Naive thymus-derived CD4-positive, alpha-beta T cell (primary cell): Measurements from ENCODE around the gene IFNA5. TPM values are rescaled to one million over a fixed set of nuclear protein-coding genes. Genes with fewer than 3 reads are reported as not detected.

Source experiments
- ATAC-seq: fragments of 150-1000 bp; cut with Tn5 transposase; 2 replicates; pipeline ENCODE4 v1.10.0; 2021; ENCODE audit warnings: mild to moderate bottlenecking, moderate library complexity
- CTCF ChIA-PET: fragments of 350-600 bp; sonication (Branson Sonifier 250); formaldehyde crosslinking; loops from one replicate; lab custom pipeline; 2021; ENCODE audit warnings: antibody characterized with exemption; lab: Charles Lee
- POLR2A ChIA-PET: fragments of 350-600 bp; sonication (Branson Sonifier 250); formaldehyde crosslinking; loops from one replicate; lab custom pipeline; 2021; ENCODE audit warnings: antibody characterized with exemption, inconsistent platforms; lab: Charles Lee
- DNase-seq, 9 donors: peaks; one replicate each; pipeline versions ENCODE4 v3.0.0 to v3.0.0-alpha.2; 2020 to 2022; ENCODE audit warnings: mixed read lengths in 1 of 9
- H3K27ac ChIP-seq: one replicate; pipeline ENCODE4 v1.7.0; 2013; ENCODE audit warnings: mild to moderate bottlenecking, low read depth, low read length, moderate library complexity
- H3K27me3 ChIP-seq, 2 donors: one replicate each; pipeline ENCODE4 v1.7.0; 2013; ENCODE audit warnings: low read length in 2 of 2, mild to moderate bottlenecking in 2 of 2, moderate library complexity in 2 of 2; ENCODE audit not compliant: control insufficient read depth in 2 of 2, insufficient read depth in 2 of 2
- H3K36me3 ChIP-seq, 3 experiments: 1 replicate in 2 of 3; 2 replicates in 1 of 3; pipeline ENCODE4 v1.7.0; 2013; ENCODE audit warnings: low read length in 3 of 3, mild to moderate bottlenecking in 3 of 3, moderate library complexity in 1 of 3; ENCODE audit not compliant: insufficient read depth in 3 of 3, control insufficient read depth in 2 of 3
- H3K4me1 ChIP-seq, 2 donors: one replicate each; pipeline ENCODE4 v1.7.0; 2013; ENCODE audit warnings: low read length in 2 of 2, mild to moderate bottlenecking in 2 of 2, moderate library complexity in 1 of 2; ENCODE audit not compliant: control insufficient read depth in 2 of 2, insufficient read depth in 2 of 2
- H3K4me3 ChIP-seq: 2 replicates; pipeline ENCODE4 v1.7.0; 2013; ENCODE audit warnings: mild to moderate bottlenecking, low read length
- H3K9me3 ChIP-seq, 3 experiments: 1 replicate in 2 of 3; 2 replicates in 1 of 3; pipeline ENCODE4 v1.7.0; 2013; ENCODE audit warnings: low read length in 3 of 3; ENCODE audit not compliant: control insufficient read depth in 2 of 3
- H3K27ac Mint-ChIP-seq, 9 donors: one replicate each; pipeline ENCODE4 v1.8.0; 2020 to 2022; ENCODE audit warnings: mixed read lengths in 9 of 9, mild to moderate bottlenecking in 8 of 9, moderate library complexity in 5 of 9, inconsistent platforms in 2 of 9
- H3K27me3 Mint-ChIP-seq, 5 donors: one replicate each; pipeline ENCODE4 v1.8.0; 2021 to 2022; ENCODE audit warnings: mixed read lengths in 5 of 5, mild to moderate bottlenecking in 1 of 5
- H3K36me3 Mint-ChIP-seq, 5 donors: one replicate each; pipeline ENCODE4 v1.8.0; 2020 to 2022; ENCODE audit warnings: mixed read lengths in 5 of 5, mild to moderate bottlenecking in 3 of 5, inconsistent platforms in 1 of 5
- H3K4me1 Mint-ChIP-seq, 7 donors: one replicate each; pipeline ENCODE4 v1.8.0; 2020 to 2022; ENCODE audit warnings: mixed read lengths in 7 of 7, mild to moderate bottlenecking in 3 of 7, inconsistent platforms in 1 of 7
- H3K4me3 Mint-ChIP-seq, 10 donors: one replicate each; pipeline ENCODE4 v1.8.0; 2020 to 2022; ENCODE audit warnings: mild to moderate bottlenecking in 10 of 10, mixed read lengths in 10 of 10, moderate library complexity in 6 of 10, inconsistent platforms in 2 of 10
- H3K9me3 Mint-ChIP-seq, 11 donors: one replicate each; pipeline ENCODE4 v1.8.0; 2020 to 2022; ENCODE audit warnings: mixed read lengths in 11 of 11, mild to moderate bottlenecking in 4 of 11, inconsistent platforms in 1 of 11, moderate library complexity in 1 of 11
- intact Hi-C, 2 donors: fragments of 100-400 bp; cut with micrococcal nuclease; formaldehyde crosslinking; loops; one replicate each; pipeline ENCODE4 v1.15.1; 2023
- polyA plus RNA-seq, 2 donors: library from polyadenylated mRNA; unstranded; fragments of 300-500 nt; fragmentation: Illumina TruSeq; gene quantifications; one replicate each; pipeline ENCODE4 v1.2.3, GENCODE V29; 2021
- total RNA-seq, 6 experiments: library from RNA in 5 of 6; stranded (reverse) in 5 of 6; gene quantifications; 1 replicate in 5 of 6; 2 replicates in 1 of 6; pipeline ENCODE4 v1.2.3 and lab custom pipeline; 2021 to 2026

IFNA5 gene
- total and polyA plus RNA-seq, 7 experiments from 2014 or later = not detected

GRCh38 chr9:21320465-21320864 lies 15.4 kb upstream of the IFNA5 start:
- no peak overlapping the region for H3K4me3 Mint-ChIP-seq
- no peaks in the 10 kb centered on the region for H3K27me3 ChIP-seq
- ChIA-PET POLR2A (interaction anchor here (0.7 kb wide), 1 partner anchor 724 kb away, joined by 3 read pairs; no protein-coding TSS in a partner anchor), CTCF (interaction anchor here (0.7 to 0.8 kb wide), 2 partner anchors 77 to 652 kb away, joined by 3 to 4 read pairs; no protein-coding TSS in a partner anchor)
- intact Hi-C loops = no loop called here
- H3K27ac Mint-ChIP-seq = peak overlapping the region in 7 of 9 donors; percentile 2 to 87 (median 56)
- no peak for DNase-seq
- H3K27me3 Mint-ChIP-seq = peaks cover 0 to 10% (median 0%) of the 10 kb centered on the region in 5 donors
- H3K27ac ChIP-seq = no peak overlapping the region
- H3K4me3 ChIP-seq = no peak overlapping the region
- H3K9me3 Mint-ChIP-seq = no peaks in the 10 kb centered on the region
- H3K36me3 ChIP-seq = peaks cover 0 to 26% (median 0%) of the 10 kb centered on the region in 3 experiments
- H3K4me1 Mint-ChIP-seq = peaks cover 4 to 16% (median 12%) of the 10 kb centered on the region in 7 donors
- H3K9me3 ChIP-seq = no peaks in the 10 kb centered on the region
- H3K4me1 ChIP-seq = no peaks in the 10 kb centered on the region
- no peak for ATAC-seq
- peaks cover 3 to 19% (median 6%) of the 10 kb centered on the region in 5 donors for H3K36me3 Mint-ChIP-seq

- Mint-ChIP-seq H3K27me3 (peaks cover 0 to 21% (median 0%) of the 10 kb centered on the region in 5 donors), H3K36me3 (peaks cover 0 to 8% (median 4%) of the 10 kb centered on the region in 5 donors), H3K27ac (peak overlapping the region in 2 of 9 donors; percentile 54), H3K4me3 (no peak overlapping the region), H3K9me3 (no peaks in the 10 kb centered on the region), H3K4me1 (peaks cover 4 to 6% (median 5%) of the 10 kb centered on the region in 7 donors)
- Histone ChIP-seq H3K27me3 (no peaks in the 10 kb centered on the region), H3K9me3 (no peaks in the 10 kb centered on the region), H3K4me3 (no peak overlapping the region), H3K36me3 (peaks cover 0 to 17% (median 0%) of the 10 kb centered on the region in 3 experiments), H3K4me1 (no peaks in the 10 kb centered on the region), H3K27ac (no peak overlapping the region)
- intact Hi-C loops = loop anchor here (1.0 to 5.0 kb wide), 8 partner anchors 17 to 471 kb away; partner anchors contain the start of gene KLHL9 (in 1 of the 2)
- ChIA-PET POLR2A (no interaction called here), CTCF (interaction anchor here (0.9 to 2.7 kb wide), 6 partner anchors 8 to 138 kb away, joined by 3 to 9 read pairs (median 5); no protein-coding TSS in a partner anchor)
- DNase-seq = peak in 6 of 9 donors; percentile 16 to 39 (median 28)
- ATAC-seq = peak; percentile 84
Observed at GRCh38 chr9:21317956-21318923, 13.1 kb upstream of the IFNA5 start.

GRCh38 chr9:21316860-21317259 lies 11.7 kb upstream of the IFNA5 start:
- POLR2A ChIA-PET = interaction anchor here (0.7 kb wide), 1 partner anchor 17 kb away, joined by 4 read pairs; no protein-coding TSS in a partner anchor
- DNase-seq (no peak), ATAC-seq (no peak)
- H3K27ac ChIP-seq = no peak overlapping the region
- CTCF ChIA-PET = interaction anchor here (0.6 kb wide), 1 partner anchor 80 kb away, joined by 3 read pairs; no protein-coding TSS in a partner anchor
- no peaks in the 10 kb centered on the region for H3K9me3 ChIP-seq
- Mint-ChIP-seq H3K9me3 (no peaks in the 10 kb centered on the region), H3K36me3 (no peaks in the 10 kb centered on the region), H3K4me1 (peaks cover 4 to 6% (median 5%) of the 10 kb centered on the region in 7 donors), H3K27ac (no peak overlapping the region), H3K27me3 (peaks cover 0 to 22% (median 0%) of the 10 kb centered on the region in 5 donors), H3K4me3 (no peak overlapping the region)
- H3K4me1 ChIP-seq = no peaks in the 10 kb centered on the region
- H3K36me3 ChIP-seq = peaks cover 0 to 8% (median 0%) of the 10 kb centered on the region in 3 experiments
- no peaks in the 10 kb centered on the region for H3K27me3 ChIP-seq
- H3K4me3 ChIP-seq = no peak overlapping the region
- intact Hi-C loops = loop anchor here in 1 of 2 donors (5.0 kb wide), 1 partner anchor 65 kb away; no protein-coding TSS in a partner anchor

DNA sequence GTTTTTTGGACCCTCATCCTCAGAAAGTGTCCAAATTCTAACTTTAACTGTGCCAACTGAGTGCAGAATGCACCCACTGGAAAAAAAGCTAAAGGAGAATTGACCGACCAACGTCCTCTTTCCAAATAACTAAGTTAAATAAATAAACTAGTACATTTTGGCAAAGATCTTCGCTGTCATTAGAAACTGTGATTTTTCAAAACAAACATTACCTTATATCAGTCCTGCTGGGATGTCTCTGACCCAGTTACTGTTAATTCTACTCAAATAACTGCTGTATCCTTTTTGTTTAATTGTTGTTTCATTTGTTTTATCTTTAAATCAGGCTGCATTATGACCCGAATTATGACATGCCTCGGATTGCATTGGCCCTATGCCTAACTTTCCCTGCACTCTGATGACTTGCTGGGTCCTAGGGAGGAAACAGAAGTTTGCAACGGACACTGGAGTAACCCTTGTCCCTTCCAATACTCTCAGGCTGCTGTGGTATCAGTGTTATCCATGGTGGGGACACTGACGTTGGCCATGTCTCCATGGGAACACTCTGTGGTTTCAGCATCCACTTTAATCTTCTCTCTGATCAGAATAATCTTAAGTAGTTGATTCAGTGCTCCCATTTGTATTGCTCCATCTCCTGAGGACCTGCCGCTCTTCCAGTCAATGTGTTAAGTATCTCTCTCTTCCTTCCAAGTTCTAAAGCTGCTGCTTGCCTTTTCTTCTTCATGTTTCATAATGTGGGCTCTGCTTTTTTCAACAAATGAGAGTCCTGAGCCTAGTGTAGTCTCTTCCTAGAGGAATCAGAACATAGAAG lies 11.1 kb upstream of the IFNA5 start:
- Histone ChIP-seq H3K27ac (no peak overlapping the region), H3K4me1 (no peaks in the 10 kb centered on the region), H3K9me3 (no peaks in the 10 kb centered on the region), H3K4me3 (no peak overlapping the region), H3K36me3 (peaks cover 0 to 2% (median 0%) of the 10 kb centered on the region in 3 experiments), H3K27me3 (no peaks in the 10 kb centered on the region)
- no peak overlapping the region for H3K4me3 Mint-ChIP-seq
- POLR2A ChIA-PET = interaction anchor here (0.7 kb wide), 1 partner anchor 18 kb away, joined by 4 read pairs; no protein-coding TSS in a partner anchor
- H3K27ac Mint-ChIP-seq = peak overlapping the region in 1 of 9 donors; percentile 32
- intact Hi-C loops = loop anchor here in 1 of 2 donors (5.0 kb wide), 1 partner anchor 64 kb away; no protein-coding TSS in a partner anchor
- peaks cover 0 to 22% (median 0%) of the 10 kb centered on the region in 5 donors for H3K27me3 Mint-ChIP-seq
- DNase-seq = no peak
- CTCF ChIA-PET = interaction anchor here (0.6 kb wide), 1 partner anchor 81 kb away, joined by 3 read pairs; no protein-coding TSS in a partner anchor
- H3K36me3 Mint-ChIP-seq = peaks cover 0 to 4% (median 0%) of the 10 kb centered on the region in 5 donors
- H3K4me1 Mint-ChIP-seq = peaks cover 4 to 6% (median 5%) of the 10 kb centered on the region in 7 donors
- no peaks in the 10 kb centered on the region for H3K9me3 Mint-ChIP-seq
- ATAC-seq = no peak

DNA sequence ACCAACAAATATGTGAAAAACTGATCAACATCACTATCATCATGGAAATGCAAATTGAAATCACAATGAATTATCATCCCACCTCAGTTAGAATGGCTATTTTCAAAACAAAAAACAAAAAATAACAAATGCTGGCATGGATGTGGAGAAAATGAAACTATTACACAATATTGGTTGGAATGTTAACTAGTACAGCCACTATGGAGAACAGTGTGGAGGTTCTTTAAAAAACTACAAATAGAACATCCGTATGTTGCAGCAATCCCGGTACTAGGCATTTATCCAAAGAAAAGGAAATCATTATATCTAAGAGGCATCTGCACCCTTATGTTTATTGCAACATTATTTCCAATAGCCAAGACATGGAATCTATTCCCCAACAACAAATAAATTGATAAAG lies 9.0 kb upstream of the IFNA5 start:
- no peak overlapping the region for H3K4me3 ChIP-seq
- H3K4me3 Mint-ChIP-seq = no peak overlapping the region
- no peak for DNase-seq
- H3K27me3 ChIP-seq = no peaks in the 10 kb centered on the region
- H3K9me3 ChIP-seq = no peaks in the 10 kb centered on the region
- H3K9me3 Mint-ChIP-seq = no peaks in the 10 kb centered on the region
- H3K27ac ChIP-seq = no peak overlapping the region
- ChIA-PET CTCF (interaction anchor here (1.0 kb wide), 1 partner anchor 81 kb away, joined by 3 read pairs; no protein-coding TSS in a partner anchor), POLR2A (no interaction called here)
- no peak overlapping the region for H3K27ac Mint-ChIP-seq
- H3K4me1 ChIP-seq = no peaks in the 10 kb centered on the region
- H3K4me1 Mint-ChIP-seq = peaks cover 4 to 6% (median 5%) of the 10 kb centered on the region in 7 donors
- no peaks in the 10 kb centered on the region for H3K36me3 ChIP-seq
- intact Hi-C loops = no loop called here
- H3K27me3 Mint-ChIP-seq = peaks cover 0 to 26% (median 7%) of the 10 kb centered on the region in 5 donors
- peaks cover 0 to 4% (median 0%) of the 10 kb centered on the region in 5 donors for H3K36me3 Mint-ChIP-seq
- ATAC-seq = no peak
